Thymus (tissue), 11 donors: Measurements from ENCODE around the gene LAMP2. TPM values are rescaled to one million over a fixed set of nuclear protein-coding genes. Genes with fewer than 3 reads are reported as not detected.

Source experiments
- DNase-seq, 9 donors: peaks; one replicate each; pipeline ENCODE4 v3.0.0-alpha.2; 2013; ENCODE audit warnings: low spot score in 9 of 9, low read depth in 6 of 9, missing footprints in 1 of 9
- H3K27ac ChIP-seq, 2 donors: one replicate each; pipeline ENCODE4 v1.5.1; 2013; ENCODE audit warnings: control low read depth in 1 of 2, low read depth in 1 of 2, low read length in 1 of 2, mild to moderate bottlenecking in 1 of 2, moderate library complexity in 1 of 2
- H3K27me3 ChIP-seq, 2 donors: one replicate each; pipeline ENCODE4 v1.5.1; 2013; ENCODE audit warnings: low read length in 1 of 2; ENCODE audit not compliant: control insufficient read depth in 2 of 2, insufficient read depth in 1 of 2
- H3K36me3 ChIP-seq, 2 donors: one replicate each; pipeline ENCODE4 v1.5.1; 2013; ENCODE audit warnings: low read length in 1 of 2, mild to moderate bottlenecking in 1 of 2, moderate library complexity in 1 of 2; ENCODE audit not compliant: control insufficient read depth in 2 of 2, insufficient read depth in 2 of 2
- H3K4me1 ChIP-seq, 2 donors: one replicate each; pipeline ENCODE4 v1.5.1; 2013; ENCODE audit warnings: low read length in 2 of 2; ENCODE audit not compliant: control insufficient read depth in 2 of 2, insufficient read depth in 2 of 2
- H3K4me3 ChIP-seq, 2 donors: one replicate each; pipeline ENCODE4 v1.5.1; 2013; ENCODE audit warnings: low read length in 2 of 2, control low read depth in 1 of 2, mild to moderate bottlenecking in 1 of 2
- H3K9me3 ChIP-seq, 2 donors: one replicate each; pipeline ENCODE4 v1.5.1; 2013; ENCODE audit warnings: low read length in 1 of 2, mild to moderate bottlenecking in 1 of 2; ENCODE audit not compliant: control insufficient read depth in 2 of 2, insufficient read depth in 1 of 2
- WGBS: extraction: QIAGEN DNeasy Blood & Tissue Kit; methylation state at CpG from one replicate; pipeline ENCODE4 v1.1.7; 2013; 5-methylcytosine and 5-hydroxymethylcytosine counted together
- polyA plus RNA-seq: library from polyadenylated mRNA; stranded (reverse); fragments of 200-250 nt; gene quantifications from one replicate; pipeline ENCODE4 v1.2.3, GENCODE V29; 2013
- total RNA-seq: library from RNA; stranded (reverse); fragments of 120-200 nt; gene quantifications from one replicate; pipeline ENCODE4 v1.2.4, GENCODE V29; 2013
- donor health status: healthy.

The LAMP2 gene
- total and polyA plus RNA-seq, 2 donors: 59.9 to 77.8 TPM

DNA sequence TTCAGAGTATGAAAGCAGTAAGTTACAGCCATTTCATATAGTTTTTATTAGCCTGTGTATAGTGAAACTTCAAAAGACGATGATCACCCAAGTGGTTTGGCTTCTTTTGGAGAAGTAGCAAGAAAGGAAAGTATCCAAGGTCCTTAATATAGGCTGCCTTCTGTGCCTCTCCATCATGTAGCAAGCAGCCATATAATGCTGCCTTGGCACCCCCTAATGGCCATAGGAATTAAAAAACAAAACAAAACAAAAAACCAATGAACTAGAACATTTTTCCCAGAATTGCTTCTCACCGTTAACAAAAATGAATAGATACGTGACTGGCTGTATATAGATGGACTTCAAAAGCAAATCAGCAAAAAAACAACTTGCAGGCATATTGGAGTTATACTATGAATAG, 18.9 kb downstream of the LAMP2 start:
- no peaks in the 10 kb centered on the region for H3K27me3 ChIP-seq
- no peak overlapping the region for H3K27ac ChIP-seq
- H3K4me1 ChIP-seq: peaks cover 0 to 5% of the 10 kb centered on the region in 2 donors
- no peaks in the 10 kb centered on the region for H3K9me3 ChIP-seq
- no peak for DNase-seq
- 75% methylated on average over 3 of the region's 3 CpGs for WGBS
- H3K4me3 ChIP-seq: no peak overlapping the region
- peaks cover 4 to 27% of the 10 kb centered on the region in 2 donors for H3K36me3 ChIP-seq

DNA sequence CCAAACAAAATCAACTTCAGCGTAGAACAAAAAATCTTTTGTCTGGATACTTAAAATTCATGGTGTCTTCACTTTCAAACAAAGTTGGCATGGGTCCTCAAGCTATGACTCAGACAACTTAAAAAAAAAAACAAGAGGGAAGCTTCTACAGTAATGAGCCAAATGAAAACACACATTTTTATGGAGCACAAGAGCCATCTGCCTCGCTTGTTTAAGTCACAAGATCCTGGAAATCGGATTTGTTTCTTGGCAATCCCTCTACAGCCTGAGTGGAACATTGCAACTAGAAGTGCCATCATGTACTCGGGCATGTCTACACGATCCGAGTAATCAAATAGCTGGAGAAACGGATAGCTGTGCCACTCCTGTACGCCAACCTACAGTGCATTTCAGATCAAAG, 22.6 kb downstream of the LAMP2 start:
- Histone ChIP-seq H3K4me1 (no peaks in the 10 kb centered on the region), H3K27ac (no peak overlapping the region), H3K36me3 (peaks cover 7 to 42% of the 10 kb centered on the region in 2 donors), H3K27me3 (no peaks in the 10 kb centered on the region), H3K4me3 (no peak overlapping the region), H3K9me3 (no peaks in the 10 kb centered on the region)
- 94% methylated on average over 8 of the region's 8 CpGs for WGBS
- no peak for DNase-seq

GRCh38 chrX:120439921-120440320, 29.2 kb downstream of the LAMP2 start:
- Histone ChIP-seq H3K4me1 (no peaks in the 10 kb centered on the region), H3K9me3 (no peaks in the 10 kb centered on the region), H3K4me3 (no peak overlapping the region), H3K27me3 (no peaks in the 10 kb centered on the region), H3K27ac (no peak overlapping the region), H3K36me3 (peaks cover 5 to 22% of the 10 kb centered on the region in 2 donors)
- no peak for DNase-seq
- over 99% methylated on average over 3 of the region's 3 CpGs for WGBS

GRCh38 chrX:120429776-120430540, 39.1 kb downstream of the LAMP2 start:
- Histone ChIP-seq H3K4me3 (no peak overlapping the region), H3K4me1 (no peaks in the 10 kb centered on the region)
- WGBS: 93% methylated on average over 2 of the region's 2 CpGs

GRCh38 chrX:120428309-120428708, 40.8 kb downstream of the LAMP2 start:
- no peaks in the 10 kb centered on the region for H3K36me3 ChIP-seq
- H3K4me1 ChIP-seq: no peaks in the 10 kb centered on the region
- no peak overlapping the region for H3K4me3 ChIP-seq
- DNase-seq: no peak
- no peaks in the 10 kb centered on the region for H3K27me3 ChIP-seq
- WGBS: 23% methylated on average over 2 of the region's 2 CpGs
- H3K9me3 ChIP-seq: no peaks in the 10 kb centered on the region
- H3K27ac ChIP-seq: no peak overlapping the region

More at GRCh38 chrX:120429776-120430540, 39.1 kb downstream of the LAMP2 start:
- DNase-seq: no peak
- Histone ChIP-seq H3K27ac (no peak overlapping the region), H3K27me3 (no peaks in the 10 kb centered on the region), H3K36me3 (no peaks in the 10 kb centered on the region), H3K9me3 (no peaks in the 10 kb centered on the region)

DNA sequence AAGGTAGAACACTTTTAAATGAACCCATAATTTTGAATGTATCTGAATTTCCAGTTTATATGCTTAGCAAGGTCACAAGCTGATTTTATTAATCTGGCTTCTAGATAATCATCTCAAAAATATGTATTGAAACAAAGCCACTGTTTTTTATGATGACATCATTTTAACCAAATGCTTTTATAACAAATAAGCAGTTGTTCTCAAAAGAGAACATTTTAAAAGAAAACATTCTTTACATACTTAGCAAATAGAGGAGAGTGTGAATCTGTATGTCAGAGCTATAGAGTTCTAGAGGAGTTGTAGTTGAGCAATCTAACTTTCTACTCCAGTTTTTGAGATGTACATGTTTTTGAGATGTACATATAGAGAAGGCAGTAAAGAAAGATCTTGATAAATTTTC, 42.5 kb downstream of the LAMP2 start:
- Histone ChIP-seq H3K36me3 (no peaks in the 10 kb centered on the region), H3K27ac (no peak overlapping the region), H3K27me3 (no peaks in the 10 kb centered on the region), H3K9me3 (no peaks in the 10 kb centered on the region), H3K4me3 (no peak overlapping the region), H3K4me1 (no peaks in the 10 kb centered on the region)
- DNase-seq: no peak

- DNase-seq: peak in 8 of 9 donors; percentile 8 to 74 (median 20)
- Histone ChIP-seq H3K27me3 (no peaks in the 10 kb centered on the region), H3K27ac (peak overlapping the region in 1 of 2 donors; percentile 85), H3K36me3 (no peaks in the 10 kb centered on the region), H3K4me1 (peaks cover 12 to 13% of the 10 kb centered on the region in 2 donors), H3K9me3 (no peaks in the 10 kb centered on the region), H3K4me3 (no peak overlapping the region)
- 4% methylated on average over 2 of the region's 2 CpGs for WGBS
Observed at GRCh38 chrX:120419463-120419862, 49.6 kb downstream of the LAMP2 start.

DNA sequence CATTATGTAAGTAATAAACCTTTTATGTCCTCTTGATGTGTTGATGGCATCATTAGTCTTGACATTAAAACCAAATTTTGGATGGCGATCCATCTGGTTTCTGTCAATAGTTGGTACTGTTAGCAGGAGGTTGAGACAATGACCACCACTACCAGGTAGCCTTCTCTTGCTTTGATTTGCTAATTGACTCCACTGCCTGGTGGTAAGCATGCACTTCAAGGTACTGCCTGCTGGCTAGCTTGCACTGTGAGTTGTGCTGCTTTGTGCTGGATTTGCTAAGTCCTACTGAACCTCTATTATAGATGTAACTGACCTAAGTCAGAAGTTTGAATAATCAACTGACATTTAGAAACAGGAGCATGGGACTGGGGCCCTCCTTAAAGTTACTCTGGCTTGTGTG, 60.9 kb downstream of the LAMP2 start:
- no peak overlapping the region for H3K4me3 ChIP-seq
- no peak overlapping the region for H3K27ac ChIP-seq
- WGBS: 100% methylated on average over 1 of the region's 1 CpG
- H3K9me3 ChIP-seq: no peaks in the 10 kb centered on the region
- H3K36me3 ChIP-seq: no peaks in the 10 kb centered on the region
- H3K4me1 ChIP-seq: no peaks in the 10 kb centered on the region
- no peak for DNase-seq
- H3K27me3 ChIP-seq: no peaks in the 10 kb centered on the region

DNA sequence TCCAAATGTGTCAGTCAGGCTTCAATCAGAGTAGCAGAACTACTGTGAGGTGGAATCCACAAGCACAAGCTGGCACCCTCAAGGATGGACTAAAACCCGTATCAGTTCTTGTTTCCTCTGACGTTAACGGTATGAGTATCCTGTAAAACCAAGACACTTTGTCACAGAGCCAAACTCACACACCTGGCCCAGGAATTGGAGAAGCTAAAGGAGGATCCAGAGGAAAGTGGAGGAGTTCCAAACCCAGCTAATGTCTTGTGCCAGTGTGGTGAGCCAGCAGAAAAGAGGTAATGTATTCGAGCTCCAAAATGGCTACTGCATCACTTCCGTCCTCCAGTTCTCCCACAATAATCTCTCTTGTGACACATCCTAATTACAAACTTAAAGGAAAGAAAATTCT, 62.5 kb downstream of the LAMP2 start:
- Histone ChIP-seq H3K4me1 (no peaks in the 10 kb centered on the region), H3K9me3 (no peaks in the 10 kb centered on the region), H3K4me3 (no peak overlapping the region), H3K36me3 (no peaks in the 10 kb centered on the region), H3K27ac (no peak overlapping the region), H3K27me3 (no peaks in the 10 kb centered on the region)
- 92% methylated on average over 5 of the region's 5 CpGs for WGBS
- no peak for DNase-seq
